HCT116 (cell line): ENCODE measurements around the gene SPEF2. TPM values are rescaled to one million over a fixed set of nuclear protein-coding genes. Genes with fewer than 3 reads are reported as not detected.

Experiments used
- ATAC-seq: fragments of 200-7000 bp; cut with Tn5 transposase; 2 replicates; pipeline ENCODE4 v1.9.1; 2020; ENCODE audit warnings: mild to moderate bottlenecking, moderate library complexity
- BruUV-seq: library from RNA; stranded (reverse); fragments of 400-500 nt; replicated peaks from 2 replicates; lab custom pipeline; 2021; lab: Mats Ljungman, UMichigan
- CTCF ChIA-PET: fragments of 300-600 bp; sonication (Branson Sonifier 250); formaldehyde crosslinking; loops from one replicate; lab custom pipeline; 2021; ENCODE audit warnings: antibody characterized with exemption; lab: Charles Lee
- POLR2A ChIA-PET: fragments of 300-600, 350-600 bp; sonication (Branson Sonifier 250); formaldehyde crosslinking; loops from one replicate; lab custom pipeline; 2021; ENCODE audit warnings: antibody characterized with exemption; lab: Charles Lee
- RAD21 ChIA-PET, 2 experiments: fragments of 300-600 bp; sonication (Branson Sonifier 250); formaldehyde crosslinking; loops; one replicate each; lab custom pipeline; 2023; ENCODE audit warnings: low total read pairs in 2 of 2; ENCODE audit not compliant: uncharacterized antibody in 2 of 2, unreplicated experiment in 2 of 2, low non-redundant PET in 1 of 2; lab: Charles Lee
- DNase-seq: peaks from one replicate; pipeline ENCODE4 v3.0.0-alpha.2; 2010; ENCODE audit warnings: low read depth, low spot score
- H2AFZ ChIP-seq: fragments of 200-600 bp; shearing (Covaris generic), sonication (generic); 2 replicates; pipeline ENCODE4 v1.6.1; 2017; ENCODE audit warnings: low read depth, mixed run types, mixed read lengths, antibody characterized with exemption, low read length; ENCODE audit not compliant: poor library complexity, severe bottlenecking
- H3K27ac ChIP-seq: 2 replicates; pipeline ENCODE4 v1.5.1; 2012; ENCODE audit warnings: low read depth, low read length
- H3K27me3 ChIP-seq: fragments of 200-600 bp; sonication (generic); 2 replicates; pipeline ENCODE4 v1.6.1; 2016; ENCODE audit warnings: mixed run types, low read length, mixed read lengths; ENCODE audit not compliant: insufficient read depth
- H3K36me3 ChIP-seq, 2 experiments: fragments of 200-500 bp in 1 of 2; fragments of 200-600 bp in 1 of 2; sonication (Bioruptor generic) in 1 of 2; sonication (generic) in 1 of 2; 2 replicates each; pipeline versions ENCODE4 v1.5.1 to v1.6.1; 2014 to 2016; ENCODE audit warnings: low read length in 2 of 2, inconsistent platforms in 1 of 2, mixed read lengths in 1 of 2, mixed run types in 1 of 2; ENCODE audit not compliant: insufficient read depth in 2 of 2, control insufficient read depth in 1 of 2
- H3K4me1 ChIP-seq, 2 experiments: fragments of 200-600 bp in 1 of 2; sonication (generic) in 1 of 2; 2 replicates each; pipeline versions ENCODE4 v1.5.1 to v1.6.1; 2012 to 2017; ENCODE audit warnings: low read length in 2 of 2, inconsistent platforms in 1 of 2, mild to moderate bottlenecking in 1 of 2, mixed read lengths in 1 of 2, mixed run types in 1 of 2, moderate library complexity in 1 of 2; ENCODE audit not compliant: insufficient read depth in 2 of 2, control insufficient read depth in 1 of 2
- H3K4me2 ChIP-seq: fragments of 200-600 bp; sonication (generic); 2 replicates; pipeline ENCODE4 v1.6.1; 2017; ENCODE audit warnings: mixed run types, low read length, mixed read lengths
- H3K4me3 ChIP-seq, 2 experiments: fragments of 200-600 bp in 1 of 2; sonication (generic) in 1 of 2; replicated peaks in 1 of 2; 2 replicates each; pipeline ENCODE4 v1.5.1; 2011 to 2016; ENCODE audit warnings: low read length in 2 of 2, control low read depth in 1 of 2, low read depth in 1 of 2, mild to moderate bottlenecking in 1 of 2, mixed read lengths in 1 of 2, mixed run types in 1 of 2
- H3K79me2 ChIP-seq: fragments of 200-600 bp; sonication (generic); 2 replicates; pipeline ENCODE4 v1.6.1; 2017; ENCODE audit warnings: mild to moderate bottlenecking, mixed run types, low read length, moderate library complexity, mixed read lengths; ENCODE audit not compliant: insufficient read depth
- H3K9ac ChIP-seq: fragments of 200-600 bp; sonication (generic); 2 replicates; pipeline ENCODE4 v1.6.1; 2016; ENCODE audit warnings: low read length, mixed read lengths
- H3K9me2 ChIP-seq: fragments of 200-600 bp; sonication (generic), shearing (Covaris generic); 2 replicates; pipeline ENCODE4 v1.6.1; 2017; ENCODE audit warnings: mixed run types, mild to moderate bottlenecking, moderate library complexity; ENCODE audit not compliant: insufficient read depth
- H3K9me3 ChIP-seq, 2 experiments: fragments of 200-500 bp in 1 of 2; fragments of 200-600 bp in 1 of 2; sonication (Bioruptor generic) in 1 of 2; sonication (generic) in 1 of 2; 2 replicates each; pipeline ENCODE4 v1.6.1; 2014 to 2017; ENCODE audit warnings: low read length in 2 of 2, mixed read lengths in 2 of 2, inconsistent platforms in 1 of 2, low read depth in 1 of 2, mild to moderate bottlenecking in 1 of 2, mixed run types in 1 of 2, moderate library complexity in 1 of 2; ENCODE audit not compliant: control insufficient read depth in 1 of 2, insufficient read depth in 1 of 2
- H4K20me1 ChIP-seq: fragments of 200-600 bp; sonication (generic), shearing (Covaris generic); 2 replicates; pipeline ENCODE4 v1.6.1; 2017; ENCODE audit warnings: mixed run types, mild to moderate bottlenecking, moderate library complexity; ENCODE audit not compliant: insufficient read depth
- CBX3 ChIP-seq: IDR thresholded peaks from 2 replicates; pipeline ENCODE4 v1.6.1; 2012; ENCODE audit warnings: low read depth
- EZH2 ChIP-seq: fragments of 200-600 bp; sonication (generic); IDR thresholded peaks from 2 replicates; pipeline ENCODE4 v1.6.1; 2017; ENCODE audit warnings: antibody characterized with exemption, mixed run types
- EZH2phosphoT487 ChIP-seq: fragments of 200-600 bp; IDR thresholded peaks from 2 replicates; pipeline ENCODE4 v1.6.1; 2018; ENCODE audit warnings: antibody characterized with exemption, borderline replicate concordance
- FOSL1 ChIP-seq: IDR thresholded peaks from 2 replicates; pipeline ENCODE4 v1.6.1; 2012; ENCODE audit warnings: low read depth
- SIN3A ChIP-seq: IDR thresholded peaks from 2 replicates; pipeline ENCODE4 v1.6.1; 2012; ENCODE audit warnings: low read depth
- SP1 ChIP-seq: IDR thresholded peaks from 2 replicates; pipeline ENCODE4 v1.6.1; 2012; ENCODE audit warnings: low read depth
- TCF7L2 ChIP-seq: IDR thresholded peaks from 2 replicates; pipeline ENCODE4 v1.7.0; 2011; ENCODE audit warnings: borderline replicate concordance, inconsistent platforms; ENCODE audit not compliant: insufficient read depth, insufficient read length; ENCODE audit errors: extremely low read depth
- YY1 ChIP-seq: IDR thresholded peaks from 2 replicates; pipeline ENCODE4 v1.6.1; 2011; ENCODE audit warnings: low read length, low read depth, moderate library complexity, mild to moderate bottlenecking; ENCODE audit not compliant: insufficient replicate concordance; ENCODE audit errors: extremely low read depth
- ZFX ChIP-seq: fragments of 450-650 bp; IDR thresholded peaks from 2 replicates; pipeline ENCODE4 v1.6.1; 2017
- ZNF274 ChIP-seq: fragments of 200-500 bp; sonication (Bioruptor generic); IDR thresholded peaks from 2 replicates; pipeline ENCODE4 v1.6.1; 2014; ENCODE audit warnings: mild to moderate bottlenecking, low read depth, low read length, inconsistent platforms
- intact Hi-C: fragments of 100-400 bp; cut with micrococcal nuclease; formaldehyde crosslinking; loops from 2 replicates; pipeline ENCODE4 v1.10.0; 2022
- total RNA-seq: library from RNA; stranded (reverse); gene quantifications from one replicate; pipeline ENCODE4 v1.2.1, GENCODE V29; 2021; ENCODE audit not compliant: unreplicated experiment
- TF ChIP-seq, protein P1 (sequence below), 3 experiments: fragments of 200-600 bp in 1 of 3; sonication (generic) in 1 of 3; IDR thresholded peaks in 2 of 3; conservative IDR thresholded peaks in 1 of 3; 2 replicates each; pipeline ENCODE4 v1.5.1; 2012 to 2017; ENCODE audit warnings: low read depth in 2 of 3, low read length in 2 of 3, antibody characterized with exemption in 1 of 3, borderline replicate concordance in 1 of 3, control low read depth in 1 of 3, mild to moderate bottlenecking in 1 of 3, mixed read lengths in 1 of 3, mixed run types in 1 of 3, moderate library complexity in 1 of 3; ENCODE audit not compliant: insufficient read depth in 1 of 3
- TF ChIP-seq, protein P2 (sequence below): IDR thresholded peaks from 2 replicates; pipeline ENCODE4 v1.6.1; 2012; ENCODE audit warnings: low read depth
- TF ChIP-seq, protein P3 (sequence below): IDR thresholded peaks from 2 replicates; pipeline ENCODE4 v1.6.1; 2012
- TF ChIP-seq, protein P4 (sequence below): IDR thresholded peaks from 2 replicates; pipeline ENCODE4 v1.6.1; 2012

The SPEF2 gene
- total RNA-seq, 1 experiment from 2014 or later, result 4.6 TPM

DNA sequence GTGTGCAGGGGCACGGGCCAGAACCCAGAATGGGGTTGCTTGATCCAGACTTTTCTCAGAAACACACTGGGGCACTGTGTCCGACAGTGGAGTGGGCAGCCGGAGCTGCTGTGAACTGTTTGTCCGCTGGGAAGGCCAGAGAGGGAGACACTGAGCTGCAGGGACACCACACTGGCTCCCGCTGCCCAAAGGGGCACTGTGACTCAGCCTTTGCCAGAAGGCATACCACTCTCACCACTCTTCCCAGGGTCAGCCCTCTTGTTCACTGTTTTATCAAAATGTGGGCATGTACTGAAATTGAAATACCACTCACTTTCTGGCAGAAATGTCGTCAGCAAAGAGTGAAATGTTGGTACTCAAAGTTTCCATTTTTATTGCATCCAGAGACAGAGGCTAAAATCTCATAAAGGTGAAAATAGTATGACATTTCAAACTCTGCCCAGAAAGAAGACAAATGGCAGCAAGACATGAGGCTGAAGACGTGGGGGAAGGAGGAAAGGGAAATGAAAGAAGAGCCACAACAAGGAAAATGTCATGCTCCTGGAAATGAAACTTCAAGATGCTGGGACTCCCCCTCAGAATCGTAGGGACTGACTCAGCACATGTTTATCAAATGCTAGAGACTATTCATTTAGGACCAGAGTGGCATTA, 234.5 kb downstream of the SPEF2 start:
- Histone ChIP-seq H3K9ac (no peak overlapping the region), H3K9me2 (no peaks in the 10 kb centered on the region), H2AFZ (no peak overlapping the region), H3K4me1 (peaks cover 0 to 14% of the 10 kb centered on the region in 2 experiments; a peak in 1 of 4 replicates), H3K4me3 (no peak overlapping the region), H3K4me2 (peak overlapping the region; percentile 22), H3K36me3 (no peaks in the 10 kb centered on the region), H3K9me3 (no peaks in the 10 kb centered on the region), H3K79me2 (no peaks in the 10 kb centered on the region), H3K27ac (no peak overlapping the region), H3K27me3 (peaks cover 5% of the 10 kb centered on the region; the same call in 1 of the 2 replicates), H4K20me1 (no peaks in the 10 kb centered on the region)
- DNase-seq (no peak), ATAC-seq (peak; percentile 78)
- BruUV-seq, result no TSS peak
- intact Hi-C loops, result no loop called here
- POLR2A ChIA-PET, result no interaction called here
- CTCF ChIA-PET, result no interaction called here
- TF ChIP-seq, protein P1, sequence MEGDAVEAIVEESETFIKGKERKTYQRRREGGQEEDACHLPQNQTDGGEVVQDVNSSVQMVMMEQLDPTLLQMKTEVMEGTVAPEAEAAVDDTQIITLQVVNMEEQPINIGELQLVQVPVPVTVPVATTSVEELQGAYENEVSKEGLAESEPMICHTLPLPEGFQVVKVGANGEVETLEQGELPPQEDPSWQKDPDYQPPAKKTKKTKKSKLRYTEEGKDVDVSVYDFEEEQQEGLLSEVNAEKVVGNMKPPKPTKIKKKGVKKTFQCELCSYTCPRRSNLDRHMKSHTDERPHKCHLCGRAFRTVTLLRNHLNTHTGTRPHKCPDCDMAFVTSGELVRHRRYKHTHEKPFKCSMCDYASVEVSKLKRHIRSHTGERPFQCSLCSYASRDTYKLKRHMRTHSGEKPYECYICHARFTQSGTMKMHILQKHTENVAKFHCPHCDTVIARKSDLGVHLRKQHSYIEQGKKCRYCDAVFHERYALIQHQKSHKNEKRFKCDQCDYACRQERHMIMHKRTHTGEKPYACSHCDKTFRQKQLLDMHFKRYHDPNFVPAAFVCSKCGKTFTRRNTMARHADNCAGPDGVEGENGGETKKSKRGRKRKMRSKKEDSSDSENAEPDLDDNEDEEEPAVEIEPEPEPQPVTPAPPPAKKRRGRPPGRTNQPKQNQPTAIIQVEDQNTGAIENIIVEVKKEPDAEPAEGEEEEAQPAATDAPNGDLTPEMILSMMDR (IDR thresholded peaks at IDR 0.05 in 2 of 3, conservative IDR thresholded peaks at IDR 0.05 in 1 of 3; ENCODE audit: borderline replicate concordance in 1 of 3, insufficient read depth in 1 of 3, low read depth in 2 of 3, low read length in 2 of 3), result peak in 2 of 3 experiments; percentile 28 to 37; a peak in 4 of 6 replicates
- no peak for TF ChIP-seq YY1
- RAD21 ChIA-PET, result no interaction called here

DNA sequence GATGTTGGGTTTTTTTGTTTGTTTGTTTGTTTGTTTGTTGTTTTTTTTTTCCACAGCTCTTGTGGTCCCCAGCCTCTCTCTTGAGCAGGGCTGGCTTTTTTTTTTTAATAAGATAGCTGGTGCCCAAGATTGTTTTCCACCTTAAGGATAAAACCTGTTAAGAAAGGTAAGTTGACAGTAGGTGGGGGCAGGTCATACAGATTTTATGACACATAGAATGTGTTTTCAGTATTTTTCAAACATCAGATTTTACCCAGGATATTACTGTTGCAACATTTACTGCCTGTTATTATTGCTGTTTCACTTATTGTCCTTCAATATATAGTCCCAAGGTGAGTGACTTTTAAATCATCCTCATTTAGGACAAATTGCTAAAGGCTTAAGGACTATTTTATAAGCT, 235.1 kb downstream of the SPEF2 start:
- Histone ChIP-seq H3K9ac (no peak overlapping the region), H3K9me2 (no peaks in the 10 kb centered on the region), H3K4me3 (no peak overlapping the region), H3K4me2 (no peak overlapping the region), H3K79me2 (no peaks in the 10 kb centered on the region), H3K36me3 (no peaks in the 10 kb centered on the region), H3K9me3 (no peaks in the 10 kb centered on the region), H4K20me1 (no peaks in the 10 kb centered on the region), H2AFZ (no peak overlapping the region), H3K27ac (no peak overlapping the region), H3K4me1 (peaks cover 0 to 19% of the 10 kb centered on the region in 2 experiments; a peak in 2 of 4 replicates), H3K27me3 (peaks cover 5% of the 10 kb centered on the region; the same call in 1 of the 2 replicates)
- BruUV-seq, result no TSS peak
- ChIA-PET RAD21 (no interaction called here), POLR2A (no interaction called here), CTCF (no interaction called here)
- intact Hi-C loops, result no loop called here
- no peak for ATAC-seq
- no peak for DNase-seq
- TF ChIP-seq FOSL1 (no peak), SP1 (no peak), ZFX (no peak), YY1 (no peak), ZNF274 (no peak), EZH2 (no peak), EZH2phosphoT487 (no peak), TCF7L2 (no peak), SIN3A (no peak), CBX3 (no peak)
- TF ChIP-seq, protein P2, sequence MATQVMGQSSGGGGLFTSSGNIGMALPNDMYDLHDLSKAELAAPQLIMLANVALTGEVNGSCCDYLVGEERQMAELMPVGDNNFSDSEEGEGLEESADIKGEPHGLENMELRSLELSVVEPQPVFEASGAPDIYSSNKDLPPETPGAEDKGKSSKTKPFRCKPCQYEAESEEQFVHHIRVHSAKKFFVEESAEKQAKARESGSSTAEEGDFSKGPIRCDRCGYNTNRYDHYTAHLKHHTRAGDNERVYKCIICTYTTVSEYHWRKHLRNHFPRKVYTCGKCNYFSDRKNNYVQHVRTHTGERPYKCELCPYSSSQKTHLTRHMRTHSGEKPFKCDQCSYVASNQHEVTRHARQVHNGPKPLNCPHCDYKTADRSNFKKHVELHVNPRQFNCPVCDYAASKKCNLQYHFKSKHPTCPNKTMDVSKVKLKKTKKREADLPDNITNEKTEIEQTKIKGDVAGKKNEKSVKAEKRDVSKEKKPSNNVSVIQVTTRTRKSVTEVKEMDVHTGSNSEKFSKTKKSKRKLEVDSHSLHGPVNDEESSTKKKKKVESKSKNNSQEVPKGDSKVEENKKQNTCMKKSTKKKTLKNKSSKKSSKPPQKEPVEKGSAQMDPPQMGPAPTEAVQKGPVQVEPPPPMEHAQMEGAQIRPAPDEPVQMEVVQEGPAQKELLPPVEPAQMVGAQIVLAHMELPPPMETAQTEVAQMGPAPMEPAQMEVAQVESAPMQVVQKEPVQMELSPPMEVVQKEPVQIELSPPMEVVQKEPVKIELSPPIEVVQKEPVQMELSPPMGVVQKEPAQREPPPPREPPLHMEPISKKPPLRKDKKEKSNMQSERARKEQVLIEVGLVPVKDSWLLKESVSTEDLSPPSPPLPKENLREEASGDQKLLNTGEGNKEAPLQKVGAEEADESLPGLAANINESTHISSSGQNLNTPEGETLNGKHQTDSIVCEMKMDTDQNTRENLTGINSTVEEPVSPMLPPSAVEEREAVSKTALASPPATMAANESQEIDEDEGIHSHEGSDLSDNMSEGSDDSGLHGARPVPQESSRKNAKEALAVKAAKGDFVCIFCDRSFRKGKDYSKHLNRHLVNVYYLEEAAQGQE, result no peak
- TF ChIP-seq, protein P3, sequence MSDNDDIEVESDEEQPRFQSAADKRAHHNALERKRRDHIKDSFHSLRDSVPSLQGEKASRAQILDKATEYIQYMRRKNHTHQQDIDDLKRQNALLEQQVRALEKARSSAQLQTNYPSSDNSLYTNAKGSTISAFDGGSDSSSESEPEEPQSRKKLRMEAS, result no peak
- TF ChIP-seq, protein P4, sequence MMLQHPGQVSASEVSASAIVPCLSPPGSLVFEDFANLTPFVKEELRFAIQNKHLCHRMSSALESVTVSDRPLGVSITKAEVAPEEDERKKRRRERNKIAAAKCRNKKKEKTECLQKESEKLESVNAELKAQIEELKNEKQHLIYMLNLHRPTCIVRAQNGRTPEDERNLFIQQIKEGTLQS, result no peak
